CD4-positive, CD25-positive, alpha-beta regulatory T cell (primary cell): ENCODE measurements around the gene LRMDA. TPM values are rescaled to one million over a fixed set of nuclear protein-coding genes. Genes with fewer than 3 reads are reported as not detected.

ENCODE experiments used
- ATAC-seq, 2 donors: fragments of 150-1000 bp; cut with Tn5 transposase; one replicate each; pipeline ENCODE4 v1.10.0; 2021; ENCODE audit warnings: low read depth in 2 of 2, moderate number of reproducible peaks in 2 of 2, moderate library complexity in 1 of 2
- DNase-seq, 3 donors: peaks; one replicate each; pipeline versions ENCODE4 v3.0.0 to v3.0.0-alpha.2; 2012 to 2022; ENCODE audit warnings: mixed read lengths in 1 of 3
- H3K27ac ChIP-seq: one replicate; pipeline ENCODE4 v1.7.0; 2013; ENCODE audit warnings: mild to moderate bottlenecking, low read length; ENCODE audit not compliant: insufficient read depth, poor library complexity, severe bottlenecking
- H3K27me3 ChIP-seq: one replicate; pipeline ENCODE4 v1.7.0; 2013; ENCODE audit warnings: low read length; ENCODE audit not compliant: control insufficient read depth, insufficient read depth
- H3K36me3 ChIP-seq: one replicate; pipeline ENCODE4 v1.7.0; 2013; ENCODE audit warnings: mild to moderate bottlenecking, low read length, moderate library complexity; ENCODE audit not compliant: control insufficient read depth, insufficient read depth
- H3K4me1 ChIP-seq: 2 replicates; pipeline ENCODE4 v1.7.0; 2013; ENCODE audit warnings: mild to moderate bottlenecking, low read length; ENCODE audit not compliant: insufficient read depth, control insufficient read depth, poor library complexity, severe bottlenecking
- H3K4me3 ChIP-seq: one replicate; pipeline ENCODE4 v1.7.0; 2013; ENCODE audit warnings: low read depth, mild to moderate bottlenecking, low read length, moderate library complexity
- H3K9me3 ChIP-seq, 2 experiments: 1 replicate in 1 of 2; 2 replicates in 1 of 2; pipeline ENCODE4 v1.7.0; 2013; ENCODE audit warnings: low read length in 2 of 2, mild to moderate bottlenecking in 1 of 2, moderate library complexity in 1 of 2; ENCODE audit not compliant: control insufficient read depth in 2 of 2
- H3K27ac Mint-ChIP-seq, 3 donors: one replicate each; pipeline ENCODE4 v1.8.0; 2020 to 2022; ENCODE audit warnings: mild to moderate bottlenecking in 3 of 3, mixed read lengths in 3 of 3, moderate library complexity in 2 of 3
- H3K27me3 Mint-ChIP-seq: one replicate; pipeline ENCODE4 v1.8.0; 2022; ENCODE audit warnings: mild to moderate bottlenecking, mixed read lengths
- H3K36me3 Mint-ChIP-seq: one replicate; pipeline ENCODE4 v1.8.0; 2020; ENCODE audit warnings: mixed read lengths
- H3K4me1 Mint-ChIP-seq, 4 donors: one replicate each; pipeline ENCODE4 v1.8.0; 2020 to 2022; ENCODE audit warnings: mixed read lengths in 4 of 4, mild to moderate bottlenecking in 1 of 4
- H3K4me3 Mint-ChIP-seq, 4 donors: one replicate each; pipeline ENCODE4 v1.8.0; 2020 to 2022; ENCODE audit warnings: mild to moderate bottlenecking in 4 of 4, mixed read lengths in 4 of 4, moderate library complexity in 3 of 4
- H3K9me3 Mint-ChIP-seq, 7 donors: one replicate each; pipeline ENCODE4 v1.8.0; 2020 to 2022; ENCODE audit warnings: mixed read lengths in 7 of 7, mild to moderate bottlenecking in 3 of 7, moderate library complexity in 2 of 7
- polyA plus RNA-seq, 4 donors: library from polyadenylated mRNA; unstranded; fragments of 300-500 nt; fragmentation: Illumina TruSeq; gene quantifications; one replicate each; pipeline ENCODE4 v1.2.3, GENCODE V29; 2021
- total RNA-seq: library from RNA; stranded (reverse); gene quantifications from one replicate; pipeline ENCODE4 v1.2.3, GENCODE V29; 2022

The LRMDA gene
- total and polyA plus RNA-seq, 5 donors from 2014 or later, result 0.10 TPM; not detected in 4

DNA sequence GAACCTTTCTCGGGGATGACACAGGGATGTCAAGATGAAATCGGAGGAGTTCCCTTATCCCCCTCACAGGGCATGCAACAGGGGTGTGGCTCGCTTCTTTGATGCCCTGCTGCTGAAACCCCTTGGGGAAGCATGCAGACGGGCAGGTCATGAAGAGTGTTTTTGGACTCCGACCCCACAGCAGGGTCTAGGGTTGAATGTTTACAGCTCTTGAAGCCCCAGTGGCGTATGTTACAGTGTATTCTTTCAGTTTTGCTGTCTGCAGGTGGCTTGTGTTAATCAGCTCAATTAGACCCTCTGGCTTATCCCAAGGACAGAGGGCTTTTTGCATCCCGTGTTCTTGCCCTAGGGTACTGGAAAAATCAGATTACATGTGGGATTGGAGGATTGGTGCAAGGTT lies 446.5 kb downstream of the LRMDA start:
- Histone ChIP-seq H3K36me3 (no peaks in the 10 kb centered on the region), H3K4me1 (no peaks in the 10 kb centered on the region), H3K27ac (no peak overlapping the region), H3K4me3 (no peak overlapping the region), H3K9me3 (no peaks in the 10 kb centered on the region), H3K27me3 (no peaks in the 10 kb centered on the region)
- no peak overlapping the region for H3K27ac Mint-ChIP-seq
- no peaks in the 10 kb centered on the region for H3K36me3 Mint-ChIP-seq
- peaks cover 0 to 5% (median 0%) of the 10 kb centered on the region in 7 donors for H3K9me3 Mint-ChIP-seq
- H3K4me3 Mint-ChIP-seq, result no peak overlapping the region
- ATAC-seq, result no peak
- no peaks in the 10 kb centered on the region for H3K27me3 Mint-ChIP-seq
- no peaks in the 10 kb centered on the region for H3K4me1 Mint-ChIP-seq
- DNase-seq, result no peak

DNA sequence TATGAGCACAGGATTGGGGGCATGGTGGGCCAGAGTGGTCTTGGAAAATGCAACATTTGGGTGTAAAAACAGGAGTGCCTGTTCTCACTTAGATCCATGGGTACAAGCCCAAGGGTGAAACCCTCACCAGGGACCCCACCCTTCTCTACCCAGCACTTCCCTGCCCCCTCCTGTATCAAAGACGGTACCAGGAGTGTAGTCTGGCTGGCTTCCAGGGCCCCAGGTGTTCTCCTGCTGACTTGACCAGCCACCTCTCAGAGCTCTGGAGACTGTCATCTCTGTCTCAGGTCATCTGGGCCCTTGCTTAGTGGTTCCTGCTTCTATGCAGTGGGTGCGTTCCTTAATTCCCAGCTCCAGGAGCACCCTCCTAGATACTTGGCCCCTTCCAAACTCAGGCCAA lies 447.2 kb downstream of the LRMDA start:
- H3K4me3 Mint-ChIP-seq, result no peak overlapping the region
- H3K4me1 ChIP-seq, result no peaks in the 10 kb centered on the region
- no peak overlapping the region for H3K27ac Mint-ChIP-seq
- no peaks in the 10 kb centered on the region for H3K27me3 Mint-ChIP-seq
- H3K27ac ChIP-seq, result no peak overlapping the region
- no peaks in the 10 kb centered on the region for H3K27me3 ChIP-seq
- DNase-seq (no peak), ATAC-seq (no peak)
- no peak overlapping the region for H3K4me3 ChIP-seq
- H3K9me3 ChIP-seq, result no peaks in the 10 kb centered on the region
- H3K36me3 ChIP-seq, result no peaks in the 10 kb centered on the region
- H3K9me3 Mint-ChIP-seq, result peaks cover 0 to 5% (median 0%) of the 10 kb centered on the region in 7 donors
- no peaks in the 10 kb centered on the region for H3K4me1 Mint-ChIP-seq
- no peaks in the 10 kb centered on the region for H3K36me3 Mint-ChIP-seq

DNA sequence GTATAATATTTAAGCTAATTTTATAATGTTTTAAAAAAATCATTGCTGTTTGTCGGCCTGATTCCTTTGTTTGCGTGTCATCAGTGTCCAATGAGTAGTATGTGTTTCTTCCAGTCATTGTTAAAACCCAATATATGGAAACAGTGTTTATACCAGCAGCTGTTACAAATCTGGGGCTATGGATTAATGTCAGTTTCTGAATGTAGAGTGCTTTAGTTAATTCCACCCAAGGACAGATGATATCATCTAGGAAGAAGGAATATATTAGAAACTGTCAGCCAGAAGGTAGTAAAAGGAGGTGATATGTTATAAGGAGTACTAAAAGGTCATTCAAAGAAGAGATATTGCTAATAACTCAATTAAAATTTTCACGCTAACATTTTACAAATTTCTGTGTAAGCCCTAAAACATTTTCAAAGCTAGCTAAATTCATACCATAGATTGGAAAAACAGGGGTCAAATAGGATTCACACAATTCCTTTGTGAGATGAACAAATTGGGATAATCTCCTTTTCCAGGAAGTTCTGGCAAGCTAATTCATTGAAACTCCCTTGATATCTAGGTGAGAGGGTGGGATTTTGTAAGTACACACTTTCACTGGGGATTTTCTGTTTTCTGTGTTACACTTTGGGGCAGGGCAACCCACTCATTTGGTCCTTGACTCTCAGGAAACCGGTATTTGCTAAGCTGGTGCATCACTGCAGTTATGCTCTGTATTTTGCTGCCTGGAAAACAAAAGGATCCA lies 448.8 kb downstream of the LRMDA start:
- no peaks in the 10 kb centered on the region for H3K4me1 ChIP-seq
- no peaks in the 10 kb centered on the region for H3K36me3 Mint-ChIP-seq
- no peak for ATAC-seq

DNA sequence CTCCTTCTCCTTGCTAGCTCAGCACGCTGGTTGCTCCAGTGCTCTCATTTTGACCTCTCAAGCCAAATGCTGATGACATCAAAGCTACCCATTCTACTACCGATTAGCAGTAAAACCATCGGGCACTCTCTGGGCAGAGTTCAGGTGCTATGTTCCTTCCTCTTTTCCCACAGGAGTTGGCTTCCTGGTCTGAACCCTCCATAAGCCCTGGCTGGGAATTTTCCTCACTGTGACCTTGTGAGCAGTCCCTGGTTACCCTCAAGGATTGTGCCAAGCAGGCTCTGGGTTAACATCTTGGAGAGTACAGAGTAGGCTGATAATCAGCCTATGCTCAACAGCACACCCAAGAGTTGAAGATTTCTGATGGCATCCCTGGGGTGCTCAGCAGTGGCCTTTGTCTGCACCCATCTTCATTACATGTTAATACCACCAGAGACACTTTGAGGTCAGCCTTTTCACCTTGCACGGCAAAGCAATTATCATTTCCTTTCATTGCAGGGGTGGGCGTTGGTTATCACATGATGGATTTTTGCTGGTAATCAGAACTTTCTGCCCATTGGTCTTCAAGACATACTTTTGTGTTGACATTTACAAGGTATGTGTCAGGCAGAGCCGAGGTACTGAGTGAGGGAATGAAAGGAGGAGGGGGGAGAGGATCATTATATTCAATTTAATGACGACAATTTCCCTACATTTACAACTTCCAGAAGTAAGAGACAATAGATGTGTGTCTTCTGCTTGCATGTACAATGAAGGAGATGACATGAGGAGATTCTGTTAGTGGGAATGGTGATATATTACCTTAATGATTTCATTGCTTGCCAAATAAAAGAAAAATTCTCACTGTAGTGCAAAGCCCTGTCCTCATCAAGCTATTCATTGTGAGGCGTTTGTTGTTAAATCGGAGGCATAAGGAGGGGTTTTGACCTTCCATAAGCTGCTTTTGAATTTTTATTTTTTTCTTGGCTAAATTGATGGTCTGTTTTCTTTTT lies 452.0 kb downstream of the LRMDA start:
- DNase-seq, result no peak
- Mint-ChIP-seq H3K36me3 (no peaks in the 10 kb centered on the region), H3K4me1 (no peaks in the 10 kb centered on the region), H3K4me3 (no peak overlapping the region), H3K9me3 (no peaks in the 10 kb centered on the region), H3K27ac (no peak overlapping the region), H3K27me3 (no peaks in the 10 kb centered on the region)
- no peak overlapping the region for H3K27ac ChIP-seq
- H3K4me3 ChIP-seq, result no peak overlapping the region
- no peaks in the 10 kb centered on the region for H3K27me3 ChIP-seq
- H3K36me3 ChIP-seq, result no peaks in the 10 kb centered on the region
- ATAC-seq, result no peak
- no peaks in the 10 kb centered on the region for H3K4me1 ChIP-seq
- H3K9me3 ChIP-seq, result no peaks in the 10 kb centered on the region

More for the DNA sequence above, 448.8 kb downstream of the LRMDA start:
- H3K27ac Mint-ChIP-seq, result peak overlapping the region in 1 of 3 donors; percentile 22
- no peak overlapping the region for H3K4me3 Mint-ChIP-seq
- no peaks in the 10 kb centered on the region for H3K27me3 Mint-ChIP-seq
- H3K9me3 ChIP-seq, result no peaks in the 10 kb centered on the region
- H3K36me3 ChIP-seq, result no peaks in the 10 kb centered on the region
- no peak overlapping the region for H3K4me3 ChIP-seq
- H3K27me3 ChIP-seq, result no peaks in the 10 kb centered on the region
- H3K9me3 Mint-ChIP-seq, result peaks cover 0 to 5% (median 0%) of the 10 kb centered on the region in 7 donors
- no peaks in the 10 kb centered on the region for H3K4me1 Mint-ChIP-seq
- no peak for DNase-seq
- no peak overlapping the region for H3K27ac ChIP-seq

DNA sequence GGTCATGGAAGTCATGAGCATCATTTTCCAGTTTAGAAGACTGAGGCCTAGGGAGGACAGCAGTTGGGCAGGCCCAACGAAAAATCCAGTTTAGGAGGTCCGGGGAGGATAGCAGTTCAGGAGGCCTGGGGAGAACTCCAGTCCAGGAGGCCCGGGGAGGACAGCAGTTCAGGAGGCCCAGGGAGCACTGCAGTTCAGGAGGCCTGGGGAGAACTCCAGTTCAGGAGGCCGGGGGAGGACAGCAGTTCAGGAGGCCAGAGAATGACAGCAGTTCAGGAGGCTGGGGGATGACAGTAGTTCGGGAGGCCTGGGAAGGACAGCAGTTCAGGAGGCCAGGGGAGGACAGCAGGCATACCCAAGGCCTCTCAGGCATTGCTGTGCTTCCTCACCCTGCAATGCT lies 453.4 kb downstream of the LRMDA start:
- peaks cover 0 to 1% (median 0%) of the 10 kb centered on the region in 7 donors for H3K9me3 Mint-ChIP-seq
- ATAC-seq (no peak), DNase-seq (no peak)
- H3K27me3 Mint-ChIP-seq, result no peaks in the 10 kb centered on the region
- H3K27ac Mint-ChIP-seq, result no peak overlapping the region
- no peaks in the 10 kb centered on the region for H3K9me3 ChIP-seq
- no peak overlapping the region for H3K4me3 ChIP-seq
- no peaks in the 10 kb centered on the region for H3K36me3 ChIP-seq
- H3K36me3 Mint-ChIP-seq, result no peaks in the 10 kb centered on the region
- H3K4me1 ChIP-seq, result no peaks in the 10 kb centered on the region
- H3K4me3 Mint-ChIP-seq, result no peak overlapping the region
- no peaks in the 10 kb centered on the region for H3K4me1 Mint-ChIP-seq
- H3K27ac ChIP-seq, result no peak overlapping the region
- no peaks in the 10 kb centered on the region for H3K27me3 ChIP-seq

DNA sequence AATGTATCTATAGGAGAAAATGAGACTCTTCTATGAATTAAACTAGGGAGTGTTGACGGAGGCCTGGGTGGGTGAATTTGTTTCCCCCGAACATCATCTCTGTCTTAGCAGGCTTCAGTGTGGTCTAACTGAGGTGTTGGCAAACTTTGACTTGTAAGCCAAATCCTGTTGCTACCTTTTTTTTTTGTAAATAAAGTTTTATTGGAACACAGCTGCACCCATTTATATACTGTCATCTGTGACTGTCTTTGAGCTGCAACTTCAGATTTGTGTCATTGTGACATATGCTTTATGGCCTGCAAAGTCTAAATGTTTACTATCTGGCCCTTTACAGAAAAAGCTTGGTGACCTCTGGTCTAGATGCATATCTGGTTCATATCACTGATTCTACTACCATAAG lies 455.9 kb downstream of the LRMDA start:
- no peak for ATAC-seq
- no peak for DNase-seq
- H3K9me3 ChIP-seq, result no peaks in the 10 kb centered on the region
- no peaks in the 10 kb centered on the region for H3K4me1 ChIP-seq
- no peak overlapping the region for H3K27ac Mint-ChIP-seq
- H3K36me3 ChIP-seq, result no peaks in the 10 kb centered on the region
- no peaks in the 10 kb centered on the region for H3K36me3 Mint-ChIP-seq
- no peak overlapping the region for H3K4me3 Mint-ChIP-seq
- peaks cover 0 to 3% (median 0%) of the 10 kb centered on the region in 7 donors for H3K9me3 Mint-ChIP-seq
- peaks cover 4% of the 10 kb centered on the region for H3K27me3 Mint-ChIP-seq
- no peaks in the 10 kb centered on the region for H3K4me1 Mint-ChIP-seq
- H3K27ac ChIP-seq, result no peak overlapping the region
- no peak overlapping the region for H3K4me3 ChIP-seq
- no peaks in the 10 kb centered on the region for H3K27me3 ChIP-seq

DNA sequence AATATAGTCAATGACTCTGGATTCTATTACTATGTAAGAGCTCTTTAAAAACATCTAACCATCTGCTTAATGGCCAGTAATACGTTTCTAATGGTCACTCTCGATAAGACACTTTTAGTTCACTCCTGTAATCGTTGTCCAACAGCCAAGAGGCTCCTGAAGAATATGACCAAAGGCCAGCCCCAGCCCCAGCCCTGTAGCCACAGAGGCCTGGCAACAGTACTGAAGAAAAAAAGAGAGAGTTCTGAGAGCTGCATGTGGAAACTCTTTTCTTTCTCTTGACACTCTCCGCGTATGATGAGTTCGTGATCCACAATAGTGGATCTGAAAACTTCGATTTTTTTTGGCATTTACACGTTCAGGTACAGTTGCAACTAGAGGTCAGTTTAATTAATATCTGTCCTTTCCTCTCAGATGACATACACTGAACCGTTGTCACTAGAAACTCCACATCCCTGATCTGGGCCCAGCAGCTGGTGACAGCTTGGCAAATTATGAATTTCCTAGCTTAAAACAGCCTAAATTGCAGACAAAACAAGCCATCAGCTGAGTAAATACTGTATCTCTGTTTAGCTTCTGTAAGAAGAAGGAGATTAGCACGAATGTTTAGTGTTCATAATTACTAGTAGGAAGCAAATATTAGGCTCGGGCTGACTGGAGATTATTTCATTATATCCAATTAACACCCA lies 456.7 kb downstream of the LRMDA start:
- Mint-ChIP-seq H3K9me3 (peaks cover 0 to 3% (median 0%) of the 10 kb centered on the region in 7 donors), H3K4me1 (no peaks in the 10 kb centered on the region), H3K27me3 (peaks cover 4% of the 10 kb centered on the region), H3K4me3 (no peak overlapping the region), H3K36me3 (no peaks in the 10 kb centered on the region), H3K27ac (no peak overlapping the region)
- no peak for ATAC-seq
- Histone ChIP-seq H3K4me3 (no peak overlapping the region), H3K27ac (no peak overlapping the region), H3K36me3 (no peaks in the 10 kb centered on the region), H3K27me3 (no peaks in the 10 kb centered on the region), H3K9me3 (no peaks in the 10 kb centered on the region), H3K4me1 (no peaks in the 10 kb centered on the region)
- no peak for DNase-seq
